GM12873 (cell line): ENCODE results near the gene RPS6KA5.

Experiments used
- CTCF ChIP-seq: IDR thresholded peaks from 2 replicates; pipeline ENCODE4 v1.5.1; 2012; ENCODE audit warnings: low read depth, mild to moderate bottlenecking, moderate library complexity, low read length, control low read depth; ENCODE audit not compliant: insufficient read depth; ENCODE audit errors: missing control alignments

Gene RPS6KA5

GRCh38 chr14:90831821-90832220 is 228.6 kb downstream of the RPS6KA5 start:
- TF ChIP-seq CTCF, result no peak

DNA sequence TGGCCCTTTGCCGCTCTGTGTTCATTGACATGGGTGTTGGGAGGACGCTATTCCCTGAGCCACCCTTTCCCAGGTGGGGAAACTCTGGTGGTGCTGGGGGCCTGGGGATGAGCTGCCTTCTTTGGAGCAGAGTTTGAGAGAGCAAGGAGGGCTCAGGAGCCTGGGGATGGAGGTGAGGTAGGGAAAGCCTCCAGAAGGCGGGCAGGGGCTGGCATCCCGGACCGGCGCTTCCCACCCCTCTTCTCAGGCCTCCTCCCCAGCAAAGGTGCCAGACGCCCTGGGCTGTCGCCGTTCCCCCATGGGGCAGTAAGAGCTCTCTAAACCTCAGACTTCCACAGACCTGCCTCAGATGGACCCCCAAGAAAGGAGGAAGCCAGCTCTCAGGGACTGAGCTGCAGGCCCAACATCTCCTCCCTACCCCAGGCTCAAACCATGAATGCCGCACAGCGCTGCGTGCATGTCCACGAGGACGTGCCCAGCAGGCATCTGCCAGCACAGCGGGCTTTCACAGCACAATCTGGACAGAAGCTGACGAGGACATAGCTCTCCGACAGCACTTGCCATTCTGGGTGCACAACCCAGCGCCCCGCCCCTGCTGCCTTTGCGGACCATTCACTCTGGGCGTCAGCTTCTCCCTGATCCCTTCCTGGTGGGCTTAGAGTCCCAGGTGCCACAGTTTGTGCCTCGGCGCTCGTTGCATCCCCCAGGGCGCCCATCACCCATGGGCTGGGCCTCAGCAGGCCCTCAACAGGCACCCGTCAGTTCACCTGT is 229.3 kb downstream of the RPS6KA5 start:
- TF ChIP-seq CTCF, result no peak

DNA sequence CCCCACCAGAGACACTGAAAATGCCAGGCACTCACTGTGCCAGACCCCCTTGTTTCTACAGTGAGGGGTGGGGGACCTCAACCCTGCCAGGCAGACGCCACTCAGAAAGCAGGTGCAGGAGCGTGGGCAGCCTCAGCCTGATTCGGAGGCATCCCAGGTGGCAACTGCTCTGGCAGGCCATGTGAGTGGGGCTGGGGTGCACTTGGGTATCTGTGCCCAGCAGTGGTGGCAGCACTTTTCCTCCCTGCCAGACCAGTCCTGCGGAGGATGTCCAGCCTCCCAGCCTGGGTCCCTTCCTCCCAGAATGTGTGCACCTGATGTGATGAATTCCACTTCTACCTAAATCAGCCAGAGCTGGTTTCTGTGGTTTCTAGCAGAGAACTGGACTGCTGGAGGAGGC is 230.8 kb downstream of the RPS6KA5 start:
- TF ChIP-seq CTCF, result no peak

- no peak for TF ChIP-seq CTCF
Measured at GRCh38 chr14:90828642-90829487, 231.6 kb downstream of the RPS6KA5 start.

DNA sequence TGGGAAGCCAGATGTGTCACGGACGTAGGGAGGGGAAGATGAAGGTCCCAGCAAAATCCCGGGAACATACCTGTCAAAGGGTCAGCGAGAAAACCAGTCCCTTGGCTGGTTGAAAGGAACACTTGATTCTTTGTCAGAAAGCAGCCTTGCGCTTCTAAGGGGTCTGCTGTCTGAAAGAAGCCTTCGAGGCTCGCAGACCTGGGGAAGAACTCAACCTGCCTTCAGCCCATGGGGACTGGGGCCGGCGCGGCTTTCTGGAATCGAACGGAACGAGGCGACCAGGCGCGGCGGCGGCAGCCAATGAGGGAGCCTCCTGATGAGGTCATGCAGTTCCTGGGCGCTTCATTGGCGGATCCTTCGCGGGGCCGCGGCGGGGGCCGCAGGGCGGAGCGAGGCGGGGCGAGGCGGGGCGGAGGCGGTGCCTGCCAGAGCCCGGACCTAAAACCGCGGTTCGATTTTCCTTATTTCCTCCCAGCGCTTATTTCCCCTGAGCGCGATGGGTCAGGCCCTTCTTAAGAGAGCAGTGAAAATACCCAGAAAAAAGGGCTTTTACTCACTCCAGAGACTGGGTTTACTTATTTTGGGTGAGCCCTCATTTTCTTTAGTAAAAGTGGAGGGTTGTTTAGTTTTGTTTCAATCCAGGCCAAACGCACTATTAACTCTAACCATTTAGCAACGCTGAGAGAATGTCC is 232.4 kb downstream of the RPS6KA5 start:
- TF ChIP-seq CTCF, result no peak

DNA sequence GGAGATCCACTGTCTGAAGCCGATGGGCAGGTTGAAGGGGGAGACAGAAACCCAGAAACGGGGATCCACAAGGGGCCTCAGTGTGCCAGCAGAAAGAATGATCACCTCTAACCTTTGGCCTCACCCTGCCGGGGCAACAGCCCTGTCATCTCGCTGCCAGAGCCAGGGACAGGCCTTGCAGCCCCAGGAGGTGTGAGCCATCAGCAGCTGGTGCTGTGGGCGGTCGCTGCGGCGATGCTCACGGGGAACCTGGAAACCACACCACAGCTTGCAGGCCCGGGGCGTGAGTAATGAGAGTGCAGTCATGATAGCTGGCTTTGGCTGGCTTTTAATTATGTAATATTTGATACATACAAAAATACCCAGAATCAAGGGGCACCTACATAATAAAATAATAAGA is 239.5 kb downstream of the RPS6KA5 start:
- no peak for TF ChIP-seq CTCF

DNA sequence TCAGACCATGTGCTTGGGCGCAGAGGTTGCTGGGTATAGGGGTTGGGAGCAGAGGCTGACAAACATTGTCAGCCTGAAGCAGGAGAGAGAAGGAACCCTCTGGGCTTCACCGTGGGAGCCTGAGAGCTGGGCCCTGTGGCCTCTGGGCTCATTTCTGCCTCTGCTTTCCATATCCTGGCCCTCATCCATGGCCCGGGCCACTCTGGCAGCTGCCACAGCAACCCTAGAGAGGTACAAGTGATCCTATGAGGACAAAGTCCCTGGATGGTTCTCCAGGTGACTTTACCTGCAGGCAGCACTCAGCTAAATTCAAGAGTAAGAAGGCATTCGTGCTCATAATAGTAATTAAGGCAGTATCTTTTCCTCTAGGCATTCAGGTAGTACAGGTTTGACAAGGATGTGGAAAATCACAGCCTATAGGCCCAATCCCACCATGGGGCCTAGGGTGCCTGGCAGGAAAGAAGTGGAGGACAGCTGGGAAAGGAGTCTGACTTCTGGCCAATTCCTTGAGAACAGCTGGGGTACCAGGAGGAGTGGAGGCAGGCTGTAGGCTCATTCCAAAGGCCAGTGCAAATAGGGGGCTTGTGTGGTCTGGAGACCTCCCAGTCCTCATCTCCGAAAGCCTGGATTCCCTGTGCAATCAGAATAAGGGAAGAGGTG is 240.6 kb downstream of the RPS6KA5 start:
- TF ChIP-seq CTCF, result no peak
